AG04450 (cell line): ENCODE results near the gene CACNA1C. TPM values are rescaled to one million over a fixed set of nuclear protein-coding genes. Genes with fewer than 3 reads are reported as not detected.
"Not testable (repeated sequence)": the region's sequence is repeated elsewhere in the genome, so short reads cannot be mapped to it uniquely, and the experiment has no call there.

Experiments
- CTCF ChIA-PET: fragments of 300-600, 350-600 bp; formaldehyde crosslinking; extraction: SDS; loops from one replicate; lab custom pipeline; 2022; ENCODE audit warnings: antibody characterized with exemption, inconsistent platforms; lab: Charles Lee
- POLR2A ChIA-PET: fragments of 350-600 bp; formaldehyde crosslinking; extraction: SDS; loops from one replicate; lab custom pipeline; 2021; ENCODE audit warnings: antibody characterized with exemption, inconsistent platforms; lab: Yijun Ruan, JAX
- DNase-seq: peaks from one replicate; pipeline ENCODE4 v3.0.0-alpha.2; 2011; ENCODE audit warnings: low read depth, low spot score
- H3K27ac ChIP-seq: one replicate; pipeline ENCODE4 v1.5.1; 2012; ENCODE audit warnings: low read depth, low read length, control low read depth
- H3K27me3 ChIP-seq: one replicate; pipeline ENCODE4 v1.6.0; 2012; ENCODE audit warnings: low read length; ENCODE audit not compliant: control insufficient read depth, insufficient read depth
- H3K4me3 ChIP-seq: 2 replicates; pipeline ENCODE4 v1.5.1; 2011; ENCODE audit warnings: mild to moderate bottlenecking, low read depth, low read length, control low read depth
- H3K9me3 ChIP-seq: 2 replicates; pipeline ENCODE4 v1.5.1; 2012; ENCODE audit warnings: low read length; ENCODE audit not compliant: control insufficient read depth, insufficient read depth
- polyA plus RNA-seq: library from polyadenylated mRNA; depleted of rRNA; stranded (reverse); fragments of >200 nt; gene quantifications from 2 replicates; pipeline ENCODE4 v1.2.3, GENCODE V29; 2011
- TF ChIP-seq, protein P1 (sequence below): IDR thresholded peaks from 2 replicates; pipeline ENCODE4 v1.5.1; 2011; ENCODE audit warnings: low read depth, low read length, control low read depth, inconsistent platforms

The CACNA1C gene
- polyA plus RNA-seq, 1 experiment, result 5.9 TPM

DNA sequence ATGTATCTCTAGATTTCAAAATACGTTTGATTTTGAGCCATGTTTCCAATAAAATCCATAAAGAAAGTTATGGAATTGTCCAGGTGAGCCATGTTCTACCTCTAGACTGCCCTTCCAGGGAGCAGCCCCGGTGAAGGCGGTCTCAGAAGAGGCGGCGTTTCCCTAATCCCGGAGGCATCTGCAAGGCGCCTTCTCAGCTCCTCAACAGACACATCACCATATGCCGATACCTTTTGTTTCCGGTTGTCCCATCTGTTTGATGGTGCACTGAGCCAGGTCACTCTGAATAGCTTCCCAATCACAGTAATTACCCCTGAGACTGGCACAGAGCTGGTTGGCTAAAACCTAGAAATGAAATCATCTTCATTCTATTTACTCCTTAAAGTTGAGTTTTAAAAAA lies 436.5 kb downstream of the CACNA1C start:
- no peaks in the 10 kb centered on the region for H3K27me3 ChIP-seq
- ChIA-PET CTCF (no interaction called here), POLR2A (no interaction called here)
- DNase-seq, result no peak
- H3K27ac ChIP-seq, result no peak overlapping the region
- H3K4me3 ChIP-seq, result no peak overlapping the region
- H3K9me3 ChIP-seq, result no peaks in the 10 kb centered on the region; the same call in 1 of the 2 replicates
- TF ChIP-seq, protein P1, sequence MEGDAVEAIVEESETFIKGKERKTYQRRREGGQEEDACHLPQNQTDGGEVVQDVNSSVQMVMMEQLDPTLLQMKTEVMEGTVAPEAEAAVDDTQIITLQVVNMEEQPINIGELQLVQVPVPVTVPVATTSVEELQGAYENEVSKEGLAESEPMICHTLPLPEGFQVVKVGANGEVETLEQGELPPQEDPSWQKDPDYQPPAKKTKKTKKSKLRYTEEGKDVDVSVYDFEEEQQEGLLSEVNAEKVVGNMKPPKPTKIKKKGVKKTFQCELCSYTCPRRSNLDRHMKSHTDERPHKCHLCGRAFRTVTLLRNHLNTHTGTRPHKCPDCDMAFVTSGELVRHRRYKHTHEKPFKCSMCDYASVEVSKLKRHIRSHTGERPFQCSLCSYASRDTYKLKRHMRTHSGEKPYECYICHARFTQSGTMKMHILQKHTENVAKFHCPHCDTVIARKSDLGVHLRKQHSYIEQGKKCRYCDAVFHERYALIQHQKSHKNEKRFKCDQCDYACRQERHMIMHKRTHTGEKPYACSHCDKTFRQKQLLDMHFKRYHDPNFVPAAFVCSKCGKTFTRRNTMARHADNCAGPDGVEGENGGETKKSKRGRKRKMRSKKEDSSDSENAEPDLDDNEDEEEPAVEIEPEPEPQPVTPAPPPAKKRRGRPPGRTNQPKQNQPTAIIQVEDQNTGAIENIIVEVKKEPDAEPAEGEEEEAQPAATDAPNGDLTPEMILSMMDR, result no peak

DNA sequence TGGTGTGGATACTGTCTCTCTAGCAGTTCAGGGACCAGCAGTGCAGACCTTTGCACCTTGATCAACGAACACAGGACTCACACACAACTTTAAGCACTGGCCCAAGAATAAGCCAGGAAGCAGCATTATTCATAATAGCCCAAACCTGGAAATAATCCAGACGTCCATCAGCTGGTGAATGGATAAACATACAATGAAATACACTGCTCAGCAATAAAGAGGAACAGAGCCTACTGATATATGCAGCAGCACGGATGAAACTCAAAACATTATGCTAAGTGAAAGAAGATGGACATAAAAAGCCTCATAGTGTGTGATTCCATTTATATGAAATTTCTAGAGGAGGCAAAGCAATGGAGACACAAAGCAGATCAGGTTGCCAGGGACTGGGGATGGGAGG lies 438.0 kb downstream of the CACNA1C start:
- Histone ChIP-seq H3K27me3 (no peaks in the 10 kb centered on the region), H3K4me3 (no peak overlapping the region), H3K9me3 (no peaks in the 10 kb centered on the region; the same call in 1 of the 2 replicates), H3K27ac (no peak overlapping the region)
- ChIA-PET POLR2A (no interaction called here), CTCF (no interaction called here)
- TF ChIP-seq, protein P1, result no peak
- no peak for DNase-seq

DNA sequence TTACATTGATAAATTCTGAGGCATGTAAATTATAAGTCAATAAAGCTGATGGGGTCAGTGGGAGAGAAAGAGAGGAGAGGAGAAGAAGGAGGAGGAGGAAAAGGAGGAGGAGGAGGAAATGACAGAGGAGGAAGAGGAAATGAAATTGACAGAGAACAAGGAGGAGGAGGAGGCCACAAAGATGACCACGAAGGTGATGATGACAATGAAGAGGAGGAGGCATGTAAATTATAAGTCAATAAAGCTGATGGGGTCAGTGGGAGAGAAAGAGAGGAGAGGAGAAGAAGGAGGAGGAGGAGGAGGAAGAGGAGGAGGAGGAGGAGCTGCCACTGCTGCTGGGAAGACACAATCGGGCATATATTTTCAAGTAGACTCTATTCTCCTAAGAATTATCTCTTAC lies 438.6 kb downstream of the CACNA1C start:
- H3K27ac ChIP-seq, H3K27me3 ChIP-seq, DNase-seq, H3K4me3 ChIP-seq, H3K9me3 ChIP-seq, POLR2A ChIA-PET: not testable (repeated sequence)
- CTCF ChIA-PET, result interaction anchor here (0.6 kb wide), 1 partner anchor 10 kb away, joined by 9 read pairs; no protein-coding TSS in a partner anchor

DNA sequence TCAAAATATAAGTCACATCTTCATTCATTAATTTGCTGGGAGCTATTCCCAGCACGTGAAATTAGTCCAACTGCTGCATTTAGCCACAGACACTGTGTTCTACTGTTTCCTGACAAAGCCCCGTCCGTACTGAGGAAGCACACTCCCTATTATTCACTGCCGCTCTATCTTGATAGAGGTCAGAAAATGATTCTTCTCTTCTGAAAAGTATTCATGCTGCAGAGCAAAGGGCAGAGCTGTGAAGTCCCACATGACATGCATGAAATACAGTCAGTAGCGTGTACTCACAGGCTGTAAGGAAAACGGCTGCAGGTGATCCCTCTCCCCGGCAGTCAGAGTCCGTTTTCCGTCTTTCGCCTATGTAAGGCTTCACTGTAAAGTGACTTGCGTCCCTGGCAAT lies 439.4 kb downstream of the CACNA1C start:
- Histone ChIP-seq H3K27ac (no peak overlapping the region), H3K27me3 (peaks cover 2% of the 10 kb centered on the region), H3K4me3 (no peak overlapping the region), H3K9me3 (no peaks in the 10 kb centered on the region; the same call in 1 of the 2 replicates)
- no peak for DNase-seq
- TF ChIP-seq, protein P1, result no peak
- ChIA-PET POLR2A (no interaction called here), CTCF (no interaction called here)

DNA sequence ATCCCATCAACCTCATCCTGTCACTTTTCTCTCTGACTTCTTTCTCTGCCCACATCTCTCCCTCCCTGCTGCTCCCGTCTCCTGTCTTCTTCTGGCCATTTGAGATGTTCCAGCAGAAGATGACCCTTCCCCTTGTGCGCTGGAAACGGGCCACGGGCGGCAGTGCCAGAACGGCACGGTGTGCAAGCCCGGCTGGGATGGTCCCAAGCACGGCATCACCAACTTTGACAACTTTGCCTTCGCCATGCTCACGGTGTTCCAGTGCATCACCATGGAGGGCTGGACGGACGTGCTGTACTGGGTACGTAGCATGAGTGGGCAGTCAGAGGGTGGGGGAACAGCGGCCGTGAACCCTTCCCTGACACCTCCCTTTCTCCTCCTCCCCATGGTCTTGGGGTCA lies 440.3 kb downstream of the CACNA1C start:
- DNase-seq, result no peak
- ChIA-PET CTCF (interaction anchor here (1.0 kb wide), 1 partner anchor 10 kb away, joined by 3 read pairs; no protein-coding TSS in a partner anchor), POLR2A (no interaction called here)
- H3K27me3 ChIP-seq, result peaks cover 2% of the 10 kb centered on the region
- TF ChIP-seq, protein P1, result no peak
- no peaks in the 10 kb centered on the region; the same call in 1 of the 2 replicates for H3K9me3 ChIP-seq
- H3K4me3 ChIP-seq, result no peak overlapping the region
- H3K27ac ChIP-seq, result no peak overlapping the region
